HCT116 (cell line): ENCODE results near the gene ZNF579. TPM values are rescaled to one million over a fixed set of nuclear protein-coding genes. Genes with fewer than 3 reads are reported as not detected.
A peak's percentile ranks its signal among the peaks of the same experiment; 100 is the strongest.

ENCODE experiments used
- ATAC-seq: fragments of 200-7000 bp; cut with Tn5 transposase; 2 replicates; pipeline ENCODE4 v1.9.1; 2020; ENCODE audit warnings: mild to moderate bottlenecking, moderate library complexity
- BruUV-seq: library from RNA; stranded (reverse); fragments of 400-500 nt; replicated peaks from 2 replicates; lab custom pipeline; 2021; lab: Mats Ljungman, UMichigan
- CTCF ChIA-PET: fragments of 300-600 bp; sonication (Branson Sonifier 250); formaldehyde crosslinking; loops from one replicate; lab custom pipeline; 2021; ENCODE audit warnings: antibody characterized with exemption; lab: Charles Lee
- POLR2A ChIA-PET: fragments of 300-600, 350-600 bp; sonication (Branson Sonifier 250); formaldehyde crosslinking; loops from one replicate; lab custom pipeline; 2021; ENCODE audit warnings: antibody characterized with exemption; lab: Charles Lee
- RAD21 ChIA-PET, 2 experiments: fragments of 300-600 bp; sonication (Branson Sonifier 250); formaldehyde crosslinking; loops; one replicate each; lab custom pipeline; 2023; ENCODE audit warnings: low total read pairs in 2 of 2; ENCODE audit not compliant: uncharacterized antibody in 2 of 2, unreplicated experiment in 2 of 2, low non-redundant PET in 1 of 2; lab: Charles Lee
- DNase-seq: peaks from one replicate; pipeline ENCODE4 v3.0.0-alpha.2; 2010; ENCODE audit warnings: low read depth, low spot score
- H2AFZ ChIP-seq: fragments of 200-600 bp; shearing (Covaris generic), sonication (generic); 2 replicates; pipeline ENCODE4 v1.6.1; 2017; ENCODE audit warnings: low read depth, mixed run types, mixed read lengths, antibody characterized with exemption, low read length; ENCODE audit not compliant: poor library complexity, severe bottlenecking
- H3K27ac ChIP-seq: 2 replicates; pipeline ENCODE4 v1.5.1; 2012; ENCODE audit warnings: low read depth, low read length
- H3K27me3 ChIP-seq: fragments of 200-600 bp; sonication (generic); 2 replicates; pipeline ENCODE4 v1.6.1; 2016; ENCODE audit warnings: mixed run types, low read length, mixed read lengths; ENCODE audit not compliant: insufficient read depth
- H3K36me3 ChIP-seq, 2 experiments: fragments of 200-500 bp in 1 of 2; fragments of 200-600 bp in 1 of 2; sonication (Bioruptor generic) in 1 of 2; sonication (generic) in 1 of 2; 2 replicates each; pipeline versions ENCODE4 v1.5.1 to v1.6.1; 2014 to 2016; ENCODE audit warnings: low read length in 2 of 2, inconsistent platforms in 1 of 2, mixed read lengths in 1 of 2, mixed run types in 1 of 2; ENCODE audit not compliant: insufficient read depth in 2 of 2, control insufficient read depth in 1 of 2
- H3K4me1 ChIP-seq, 2 experiments: fragments of 200-600 bp in 1 of 2; sonication (generic) in 1 of 2; 2 replicates each; pipeline versions ENCODE4 v1.5.1 to v1.6.1; 2012 to 2017; ENCODE audit warnings: low read length in 2 of 2, inconsistent platforms in 1 of 2, mild to moderate bottlenecking in 1 of 2, mixed read lengths in 1 of 2, mixed run types in 1 of 2, moderate library complexity in 1 of 2; ENCODE audit not compliant: insufficient read depth in 2 of 2, control insufficient read depth in 1 of 2
- H3K4me2 ChIP-seq: fragments of 200-600 bp; sonication (generic); 2 replicates; pipeline ENCODE4 v1.6.1; 2017; ENCODE audit warnings: mixed run types, low read length, mixed read lengths
- H3K4me3 ChIP-seq, 2 experiments: fragments of 200-600 bp in 1 of 2; sonication (generic) in 1 of 2; replicated peaks in 1 of 2; 2 replicates each; pipeline ENCODE4 v1.5.1; 2011 to 2016; ENCODE audit warnings: low read length in 2 of 2, control low read depth in 1 of 2, low read depth in 1 of 2, mild to moderate bottlenecking in 1 of 2, mixed read lengths in 1 of 2, mixed run types in 1 of 2
- H3K79me2 ChIP-seq: fragments of 200-600 bp; sonication (generic); 2 replicates; pipeline ENCODE4 v1.6.1; 2017; ENCODE audit warnings: mild to moderate bottlenecking, mixed run types, low read length, moderate library complexity, mixed read lengths; ENCODE audit not compliant: insufficient read depth
- H3K9ac ChIP-seq: fragments of 200-600 bp; sonication (generic); 2 replicates; pipeline ENCODE4 v1.6.1; 2016; ENCODE audit warnings: low read length, mixed read lengths
- H3K9me2 ChIP-seq: fragments of 200-600 bp; sonication (generic), shearing (Covaris generic); 2 replicates; pipeline ENCODE4 v1.6.1; 2017; ENCODE audit warnings: mixed run types, mild to moderate bottlenecking, moderate library complexity; ENCODE audit not compliant: insufficient read depth
- H3K9me3 ChIP-seq, 2 experiments: fragments of 200-500 bp in 1 of 2; fragments of 200-600 bp in 1 of 2; sonication (Bioruptor generic) in 1 of 2; sonication (generic) in 1 of 2; 2 replicates each; pipeline ENCODE4 v1.6.1; 2014 to 2017; ENCODE audit warnings: low read length in 2 of 2, mixed read lengths in 2 of 2, inconsistent platforms in 1 of 2, low read depth in 1 of 2, mild to moderate bottlenecking in 1 of 2, mixed run types in 1 of 2, moderate library complexity in 1 of 2; ENCODE audit not compliant: control insufficient read depth in 1 of 2, insufficient read depth in 1 of 2
- H4K20me1 ChIP-seq: fragments of 200-600 bp; sonication (generic), shearing (Covaris generic); 2 replicates; pipeline ENCODE4 v1.6.1; 2017; ENCODE audit warnings: mixed run types, mild to moderate bottlenecking, moderate library complexity; ENCODE audit not compliant: insufficient read depth
- ATF3 ChIP-seq: IDR thresholded peaks from 2 replicates; pipeline ENCODE4 v1.6.1; 2012
- CEBPB ChIP-seq: IDR thresholded peaks from 2 replicates; pipeline ENCODE4 v1.6.1; 2012; ENCODE audit warnings: low read depth
- EGR1 ChIP-seq: IDR thresholded peaks from 2 replicates; pipeline ENCODE4 v1.6.1; 2012; ENCODE audit warnings: low read depth
- ELF1 ChIP-seq: IDR thresholded peaks from 2 replicates; pipeline ENCODE4 v1.6.1; 2012; ENCODE audit warnings: low read depth, borderline replicate concordance
- EZH2 ChIP-seq: fragments of 200-600 bp; sonication (generic); IDR thresholded peaks from 2 replicates; pipeline ENCODE4 v1.6.1; 2017; ENCODE audit warnings: antibody characterized with exemption, mixed run types
- FOSL1 ChIP-seq: IDR thresholded peaks from 2 replicates; pipeline ENCODE4 v1.6.1; 2012; ENCODE audit warnings: low read depth
- MAX ChIP-seq: IDR thresholded peaks from 2 replicates; pipeline ENCODE4 v1.6.1; 2012
- POLR2AphosphoS5 ChIP-seq: IDR thresholded peaks from 2 replicates; pipeline ENCODE4 v1.6.1; 2011; ENCODE audit warnings: mild to moderate bottlenecking, low read depth, low read length, moderate library complexity
- RAD21 ChIP-seq: IDR thresholded peaks from 2 replicates; pipeline ENCODE4 v1.6.1; 2012; ENCODE audit warnings: low read depth, mild to moderate bottlenecking
- SIN3A ChIP-seq: IDR thresholded peaks from 2 replicates; pipeline ENCODE4 v1.6.1; 2012; ENCODE audit warnings: low read depth
- SP1 ChIP-seq: IDR thresholded peaks from 2 replicates; pipeline ENCODE4 v1.6.1; 2012; ENCODE audit warnings: low read depth
- TCF7L2 ChIP-seq: IDR thresholded peaks from 2 replicates; pipeline ENCODE4 v1.7.0; 2011; ENCODE audit warnings: borderline replicate concordance, inconsistent platforms; ENCODE audit not compliant: insufficient read depth, insufficient read length; ENCODE audit errors: extremely low read depth
- YY1 ChIP-seq: IDR thresholded peaks from 2 replicates; pipeline ENCODE4 v1.6.1; 2011; ENCODE audit warnings: low read length, low read depth, moderate library complexity, mild to moderate bottlenecking; ENCODE audit not compliant: insufficient replicate concordance; ENCODE audit errors: extremely low read depth
- ZBTB33 ChIP-seq: IDR thresholded peaks from 2 replicates; pipeline ENCODE4 v1.6.1; 2011; ENCODE audit warnings: mild to moderate bottlenecking, low read length, moderate library complexity; ENCODE audit not compliant: insufficient replicate concordance; ENCODE audit errors: extremely low read depth
- ZFX ChIP-seq: fragments of 450-650 bp; IDR thresholded peaks from 2 replicates; pipeline ENCODE4 v1.6.1; 2017
- ZNF274 ChIP-seq: fragments of 200-500 bp; sonication (Bioruptor generic); IDR thresholded peaks from 2 replicates; pipeline ENCODE4 v1.6.1; 2014; ENCODE audit warnings: mild to moderate bottlenecking, low read depth, low read length, inconsistent platforms
- intact Hi-C: fragments of 100-400 bp; cut with micrococcal nuclease; formaldehyde crosslinking; loops from 2 replicates; pipeline ENCODE4 v1.10.0; 2022
- total RNA-seq: library from RNA; stranded (reverse); gene quantifications from one replicate; pipeline ENCODE4 v1.2.1, GENCODE V29; 2021; ENCODE audit not compliant: unreplicated experiment
- TF ChIP-seq, protein P1 (sequence below), 3 experiments: fragments of 200-600 bp in 1 of 3; sonication (generic) in 1 of 3; IDR thresholded peaks in 2 of 3; conservative IDR thresholded peaks in 1 of 3; 2 replicates each; pipeline ENCODE4 v1.5.1; 2012 to 2017; ENCODE audit warnings: low read depth in 2 of 3, low read length in 2 of 3, antibody characterized with exemption in 1 of 3, borderline replicate concordance in 1 of 3, control low read depth in 1 of 3, mild to moderate bottlenecking in 1 of 3, mixed read lengths in 1 of 3, mixed run types in 1 of 3, moderate library complexity in 1 of 3; ENCODE audit not compliant: insufficient read depth in 1 of 3

Gene ZNF579
- total RNA-seq, 1 experiment from 2014 or later: 24.1 TPM

DNA sequence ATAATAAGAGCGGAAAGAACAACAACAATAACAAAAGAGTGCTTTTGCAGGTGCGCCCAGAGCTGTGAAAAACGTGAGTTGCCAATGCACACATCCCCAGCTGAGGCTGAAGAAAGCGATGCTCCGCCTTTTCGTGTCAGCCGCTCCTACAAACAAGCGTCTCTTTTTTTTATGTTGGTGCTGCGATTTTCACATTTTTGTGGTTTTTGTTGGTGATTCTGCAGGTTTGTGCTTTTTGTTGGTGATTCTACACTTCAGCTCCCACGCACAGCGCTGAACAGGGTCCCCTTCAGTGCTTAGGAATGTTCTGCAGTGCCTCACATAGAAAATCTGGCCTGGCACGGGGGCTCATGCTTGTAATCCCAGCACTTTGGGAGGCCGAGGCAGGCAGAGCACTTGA, 28.0 kb downstream of the ZNF579 start (continued):
- TF ChIP-seq ZFX (no peak), ELF1 (no peak)
- TF ChIP-seq, protein P1, sequence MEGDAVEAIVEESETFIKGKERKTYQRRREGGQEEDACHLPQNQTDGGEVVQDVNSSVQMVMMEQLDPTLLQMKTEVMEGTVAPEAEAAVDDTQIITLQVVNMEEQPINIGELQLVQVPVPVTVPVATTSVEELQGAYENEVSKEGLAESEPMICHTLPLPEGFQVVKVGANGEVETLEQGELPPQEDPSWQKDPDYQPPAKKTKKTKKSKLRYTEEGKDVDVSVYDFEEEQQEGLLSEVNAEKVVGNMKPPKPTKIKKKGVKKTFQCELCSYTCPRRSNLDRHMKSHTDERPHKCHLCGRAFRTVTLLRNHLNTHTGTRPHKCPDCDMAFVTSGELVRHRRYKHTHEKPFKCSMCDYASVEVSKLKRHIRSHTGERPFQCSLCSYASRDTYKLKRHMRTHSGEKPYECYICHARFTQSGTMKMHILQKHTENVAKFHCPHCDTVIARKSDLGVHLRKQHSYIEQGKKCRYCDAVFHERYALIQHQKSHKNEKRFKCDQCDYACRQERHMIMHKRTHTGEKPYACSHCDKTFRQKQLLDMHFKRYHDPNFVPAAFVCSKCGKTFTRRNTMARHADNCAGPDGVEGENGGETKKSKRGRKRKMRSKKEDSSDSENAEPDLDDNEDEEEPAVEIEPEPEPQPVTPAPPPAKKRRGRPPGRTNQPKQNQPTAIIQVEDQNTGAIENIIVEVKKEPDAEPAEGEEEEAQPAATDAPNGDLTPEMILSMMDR (IDR thresholded peaks at IDR 0.05 in 2 of 3, conservative IDR thresholded peaks at IDR 0.05 in 1 of 3; ENCODE audit: borderline replicate concordance in 1 of 3, insufficient read depth in 1 of 3, low read depth in 2 of 3, low read length in 2 of 3): no peak

GRCh38 chr19:55552206-55552605, 28.4 kb downstream of the ZNF579 start:
- DNase-seq: no peak
- POLR2A ChIA-PET: no interaction called here

More at GRCh38 chr19:55552206-55552605, 28.4 kb downstream of the ZNF579 start:
- no peaks in the 10 kb centered on the region for H3K27me3 ChIP-seq
- H3K4me3 ChIP-seq: no peak overlapping the region; a peak in 1 of 4 replicates
- H3K27ac ChIP-seq: no peak overlapping the region
- ChIA-PET CTCF (interaction anchor here (1.4 kb wide), 1 partner anchor 49 kb away, joined by 4 read pairs; no protein-coding TSS in a partner anchor), RAD21 (interaction anchor here in 1 of 2 experiments (0.6 kb wide), 1 partner anchor 20 kb away, joined by 5 read pairs; no protein-coding TSS in a partner anchor)
- H2AFZ ChIP-seq: peak overlapping the region; percentile 45
- H3K4me1 ChIP-seq: peaks cover 31 to 55% of the 10 kb centered on the region in 2 experiments
- no peak overlapping the region for H3K9ac ChIP-seq
- intact Hi-C loops: no loop called here
- TF ChIP-seq ZFX (no peak), ZBTB33 (no peak), SIN3A (no peak), CEBPB (no peak), EZH2 (no peak), ATF3 (no peak), TCF7L2 (no peak), RAD21 (no peak), FOSL1 (no peak), ZNF274 (no peak), EGR1 (no peak), SP1 (no peak), YY1 (no peak), MAX (no peak), POLR2AphosphoS5 (no peak)
- TF ChIP-seq, protein P1 (IDR thresholded peaks at IDR 0.05 in 2 of 3, conservative IDR thresholded peaks at IDR 0.05 in 1 of 3; ENCODE audit: borderline replicate concordance in 1 of 3, insufficient read depth in 1 of 3, low read depth in 2 of 3, low read length in 2 of 3): no peak
- H3K9me2 ChIP-seq: no peaks in the 10 kb centered on the region
- no peak for ATAC-seq
- H3K36me3 ChIP-seq: no peaks in the 10 kb centered on the region
- no peaks in the 10 kb centered on the region for H3K9me3 ChIP-seq
- peak overlapping the region; percentile 63 for H3K4me2 ChIP-seq
- no peaks in the 10 kb centered on the region for H4K20me1 ChIP-seq
- BruUV-seq: no TSS peak
- H3K79me2 ChIP-seq: no peaks in the 10 kb centered on the region
